HepG2 (cell line): ENCODE results near the gene LGALS4. TPM values are rescaled to one million over a fixed set of nuclear protein-coding genes. Genes with fewer than 3 reads are reported as not detected.
A peak's percentile ranks its signal among the peaks of the same experiment; 100 is the strongest.

Source experiments
- BORCS8-MEF2B ChIP-seq: sonication (generic); formaldehyde crosslinking; IDR thresholded peaks from 2 replicates; pipeline ENCODE4 v1.8.0; 2022; ENCODE audit warnings: mild to moderate bottlenecking, missing genetic modification reagents
- DMAP1 ChIP-seq: IDR thresholded peaks from 2 replicates; pipeline ENCODE4 v1.6.1; 2016
- ERF ChIP-seq: IDR thresholded peaks from 2 replicates; pipeline ENCODE4 v1.6.1; 2018; ENCODE audit warnings: missing biosample characterization, missing genetic modification reagents
- HOXA7 ChIP-seq: sonication (generic); formaldehyde crosslinking; IDR thresholded peaks from 2 replicates; pipeline ENCODE4 v1.8.1; 2022; ENCODE audit warnings: mild to moderate bottlenecking, missing genetic modification reagents, moderate library complexity
- ISX ChIP-seq: sonication (generic); formaldehyde crosslinking; conservative IDR thresholded peaks from 2 replicates; pipeline ENCODE4 v1.5.0; 2020; ENCODE audit warnings: missing genetic modification reagents
- JARID2 ChIP-seq: sonication (generic); formaldehyde crosslinking; IDR thresholded peaks from 2 replicates; pipeline ENCODE4 v1.8.1; 2023; ENCODE audit warnings: missing genetic modification reagents, inconsistent platforms; ENCODE audit not compliant: insufficient replicate concordance
- MIER3 ChIP-seq: IDR thresholded peaks from 2 replicates; pipeline ENCODE4 v1.6.1; 2016; ENCODE audit warnings: missing compliant biosample characterization, borderline replicate concordance
- SOX6 ChIP-seq, 2 experiments: fragments of 450-650 bp in 1 of 2; sonication (generic) in 1 of 2; formaldehyde crosslinking in 1 of 2; IDR thresholded peaks; 2 replicates each; pipeline versions ENCODE4 v1.4.0 to v1.6.1; 2017 to 2020; ENCODE audit warnings: antibody characterized with exemption in 1 of 2, mild to moderate bottlenecking in 1 of 2, missing genetic modification reagents in 1 of 2
- TCF7 ChIP-seq: sonication (generic); IDR thresholded peaks from 2 replicates; pipeline ENCODE4 v1.6.1; 2016; ENCODE audit warnings: antibody characterized with exemption, low read depth
- U2AF1 ChIP-seq: fragments of 200-400 bp; formaldehyde crosslinking; optimal IDR thresholded peaks from 2 replicates; pipeline ENCODE3; 2017; ENCODE audit warnings: mild to moderate bottlenecking, low read depth, low read length
- ZNF136 ChIP-seq: sonication (generic); formaldehyde crosslinking; IDR thresholded peaks from 2 replicates; pipeline ENCODE4 v1.8.1; 2022; ENCODE audit warnings: low read depth, mild to moderate bottlenecking, moderate library complexity, missing genetic modification reagents
- ZNF224 ChIP-seq: sonication (generic); formaldehyde crosslinking; IDR thresholded peaks from 2 replicates; pipeline ENCODE4 v1.5.0; 2020; ENCODE audit warnings: mild to moderate bottlenecking, missing genetic modification reagents
- ZNF557 ChIP-seq: sonication (generic); formaldehyde crosslinking; IDR thresholded peaks from 2 replicates; pipeline ENCODE4 v1.4.0; 2020; ENCODE audit warnings: missing genetic modification reagents
- ZNF616 ChIP-seq: sonication (generic); formaldehyde crosslinking; IDR thresholded peaks from 2 replicates; pipeline ENCODE4 v1.5.0; 2020; ENCODE audit warnings: low read depth, mild to moderate bottlenecking, missing genetic modification reagents
- ZNF781 ChIP-seq: sonication (generic); formaldehyde crosslinking; IDR thresholded peaks from 2 replicates; pipeline ENCODE4 v1.5.1; 2020; ENCODE audit warnings: borderline replicate concordance, mild to moderate bottlenecking, missing genetic modification reagents; ENCODE audit errors: not compliant biosample characterization
- polyA plus RNA-seq, 8 experiments: library from polyadenylated mRNA; depleted of rRNA in 3 of 8; stranded (reverse) in 7 of 8; unstranded in 1 of 8; fragments of >200 nt; fragmentation: Illumina TruSeq in 4 of 8; extraction: Trizol in 4 of 8; gene quantifications; 2 replicates each; pipeline versions ENCODE4 v1.2.1 to v1.2.3, GENCODE V29; 2011 to 2016; ENCODE audit warnings: low read depth in 4 of 8, missing spikeins in 1 of 8, mixed read lengths in 1 of 8; ENCODE audit not compliant: insufficient read depth in 1 of 8
- total RNA-seq, 5 experiments: library from RNA; depleted of rRNA; stranded (reverse); fragments of >200 nt; fragmentation: Illumina TruSeq; extraction: Trizol; gene quantifications; 2 replicates each; pipeline ENCODE4 v1.2.3, GENCODE V29; 2016; ENCODE audit warnings: low read depth in 1 of 5
- TF ChIP-seq, protein P1 (sequence below): sonication (generic); formaldehyde crosslinking; IDR thresholded peaks from 2 replicates; pipeline ENCODE4 v1.5.1; 2020; ENCODE audit warnings: missing genetic modification reagents, mild to moderate bottlenecking, borderline replicate concordance
- TF ChIP-seq, protein P2 (sequence below): sonication (generic); IDR thresholded peaks from 2 replicates; pipeline ENCODE4 v1.6.1; 2016; ENCODE audit warnings: low read depth, borderline replicate concordance
- TF ChIP-seq, protein P3 (sequence below): IDR thresholded peaks from 2 replicates; pipeline ENCODE4 v1.6.1; 2016; ENCODE audit warnings: missing biosample characterization, missing genetic modification reagents, low read depth
- TF ChIP-seq, protein P4 (sequence below): sonication (generic); formaldehyde crosslinking; IDR thresholded peaks from 2 replicates; pipeline ENCODE4 v1.8.1; 2023; ENCODE audit warnings: mild to moderate bottlenecking, moderate library complexity, missing genetic modification reagents
- TF ChIP-seq, protein P5 (sequence below): IDR thresholded peaks from 2 replicates; pipeline ENCODE4 v1.6.1; 2016; ENCODE audit warnings: mild to moderate bottlenecking

The LGALS4 gene
- total and polyA plus RNA-seq, 2 of the 13 experiments (the other 11 are each of a cell fraction or from before 2014, with no cell fraction given), result 0.24 to 0.71 TPM

DNA sequence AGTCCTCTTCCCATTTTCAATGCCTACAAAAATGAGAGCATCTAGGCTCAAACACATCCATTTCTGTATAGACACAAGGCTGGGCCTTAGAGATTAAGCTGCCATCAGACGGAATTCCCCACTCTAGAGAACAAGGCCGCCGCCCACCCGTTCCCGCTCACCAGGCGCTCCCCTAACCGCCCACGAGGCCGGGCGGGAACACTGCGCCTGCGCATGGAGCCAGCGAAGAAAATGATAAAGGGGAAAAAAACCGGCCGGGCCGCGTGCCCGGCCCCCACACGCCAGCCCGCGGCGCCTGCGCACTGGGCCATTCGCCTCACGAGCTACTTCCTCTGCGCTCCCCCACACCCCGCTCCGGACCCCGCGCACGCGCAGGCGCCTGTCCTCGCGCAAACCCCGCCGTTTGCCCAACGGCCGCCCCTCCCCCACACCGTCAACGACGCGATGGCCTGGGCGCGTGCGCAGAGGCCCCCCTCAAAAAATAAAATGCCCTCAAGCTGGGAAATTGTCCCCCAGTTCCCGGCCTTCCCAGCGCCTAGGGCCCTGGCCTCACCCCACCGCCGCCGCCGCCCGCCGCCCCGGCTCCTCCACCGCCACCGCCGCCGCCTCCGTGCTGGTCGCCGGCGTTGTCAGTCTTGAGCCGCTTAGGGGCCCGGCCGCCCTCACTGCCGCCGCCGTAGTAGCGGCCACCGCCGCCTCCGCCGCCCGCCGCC is 36.6 kb upstream of the LGALS4 start (continued):
- TF ChIP-seq ZNF616 (CRISPR knock-in tag), result no peak
- no peak; the same call in 1 of the 2 replicates for TF ChIP-seq ERF (CRISPR knock-in tag)
- TF ChIP-seq, protein P1, sequence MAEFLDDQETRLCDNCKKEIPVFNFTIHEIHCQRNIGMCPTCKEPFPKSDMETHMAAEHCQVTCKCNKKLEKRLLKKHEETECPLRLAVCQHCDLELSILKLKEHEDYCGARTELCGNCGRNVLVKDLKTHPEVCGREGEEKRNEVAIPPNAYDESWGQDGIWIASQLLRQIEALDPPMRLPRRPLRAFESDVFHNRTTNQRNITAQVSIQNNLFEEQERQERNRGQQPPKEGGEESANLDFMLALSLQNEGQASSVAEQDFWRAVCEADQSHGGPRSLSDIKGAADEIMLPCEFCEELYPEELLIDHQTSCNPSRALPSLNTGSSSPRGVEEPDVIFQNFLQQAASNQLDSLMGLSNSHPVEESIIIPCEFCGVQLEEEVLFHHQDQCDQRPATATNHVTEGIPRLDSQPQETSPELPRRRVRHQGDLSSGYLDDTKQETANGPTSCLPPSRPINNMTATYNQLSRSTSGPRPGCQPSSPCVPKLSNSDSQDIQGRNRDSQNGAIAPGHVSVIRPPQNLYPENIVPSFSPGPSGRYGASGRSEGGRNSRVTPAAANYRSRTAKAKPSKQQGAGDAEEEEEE (CRISPR knock-in tag), result no peak
- peak; percentile 26 for TF ChIP-seq ZNF781 (CRISPR knock-in tag)
- 0 out of 2 replicates have a peak, but pooled peaks have one; percentile 71 for TF ChIP-seq ZNF224
- TF ChIP-seq JARID2 (CRISPR knock-in tag), result no peak
- peak; percentile 22 for TF ChIP-seq DMAP1 (CRISPR knock-in tag)
- TF ChIP-seq, protein P2, sequence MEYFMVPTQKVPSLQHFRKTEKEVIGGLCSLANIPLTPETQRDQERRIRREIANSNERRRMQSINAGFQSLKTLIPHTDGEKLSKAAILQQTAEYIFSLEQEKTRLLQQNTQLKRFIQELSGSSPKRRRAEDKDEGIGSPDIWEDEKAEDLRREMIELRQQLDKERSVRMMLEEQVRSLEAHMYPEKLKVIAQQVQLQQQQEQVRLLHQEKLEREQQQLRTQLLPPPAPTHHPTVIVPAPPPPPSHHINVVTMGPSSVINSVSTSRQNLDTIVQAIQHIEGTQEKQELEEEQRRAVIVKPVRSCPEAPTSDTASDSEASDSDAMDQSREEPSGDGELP, result no peak
- no peak for TF ChIP-seq ISX
- peak; percentile 47 for TF ChIP-seq U2AF1
- no peak for TF ChIP-seq BORCS8-MEF2B (CRISPR knock-in tag)
- TF ChIP-seq ZNF136 (CRISPR knock-in tag), result no peak; the same call in 1 of the 2 replicates
- TF ChIP-seq HOXA7 (CRISPR knock-in tag), result no peak
- TF ChIP-seq TCF7, result 0 out of 2 replicates have a peak, but pooled peaks have one; percentile 9
- TF ChIP-seq MIER3 (CRISPR knock-in tag), result no peak
- no peak for TF ChIP-seq ZNF557 (CRISPR knock-in tag)
- TF ChIP-seq, protein P3, sequence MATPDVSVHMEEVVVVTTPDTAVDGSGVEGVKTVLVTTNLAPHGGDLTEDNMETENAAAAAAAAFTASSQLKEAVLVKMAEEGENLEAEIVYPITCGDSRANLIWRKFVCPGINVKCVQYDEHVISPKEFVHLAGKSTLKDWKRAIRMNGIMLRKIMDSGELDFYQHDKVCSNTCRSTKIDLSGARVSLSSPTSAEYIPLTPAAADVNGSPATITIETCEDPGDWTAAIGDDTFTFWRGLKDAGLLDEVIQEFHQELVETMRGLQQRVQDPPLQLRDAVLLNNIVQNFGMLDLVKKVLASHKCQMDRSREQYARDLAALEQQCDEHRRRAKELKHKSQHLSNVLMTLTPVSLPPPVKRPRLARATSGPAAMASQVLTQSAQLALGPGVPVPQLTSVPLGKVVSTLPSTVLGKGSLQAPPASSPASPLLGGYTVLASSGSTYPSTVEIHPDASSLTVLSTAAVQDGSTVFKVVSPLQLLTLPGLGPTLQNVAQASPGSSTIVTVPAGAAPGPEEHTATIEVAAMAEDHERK (CRISPR knock-in tag), result no peak
- TF ChIP-seq, protein P4, sequence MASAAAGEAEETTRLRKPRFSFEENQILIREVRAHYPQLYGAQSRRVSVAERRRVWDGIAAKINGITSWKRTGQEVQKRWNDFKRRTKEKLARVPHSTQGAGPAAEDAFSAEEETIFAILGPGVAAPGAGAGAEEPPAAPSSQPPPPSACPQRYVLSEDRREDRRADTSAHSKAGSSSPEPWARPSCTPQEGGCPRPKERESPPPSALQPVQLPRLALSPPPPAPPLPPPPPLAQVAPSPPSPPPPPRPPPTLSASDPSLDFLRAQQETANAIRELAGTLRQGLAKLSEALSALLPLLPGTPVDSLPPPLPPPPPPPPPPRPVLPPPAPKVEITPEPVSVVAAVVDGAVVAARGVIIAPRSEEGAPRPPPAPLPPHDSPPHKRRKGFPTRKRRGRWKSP (CRISPR knock-in tag), result no peak
- TF ChIP-seq, protein P5, sequence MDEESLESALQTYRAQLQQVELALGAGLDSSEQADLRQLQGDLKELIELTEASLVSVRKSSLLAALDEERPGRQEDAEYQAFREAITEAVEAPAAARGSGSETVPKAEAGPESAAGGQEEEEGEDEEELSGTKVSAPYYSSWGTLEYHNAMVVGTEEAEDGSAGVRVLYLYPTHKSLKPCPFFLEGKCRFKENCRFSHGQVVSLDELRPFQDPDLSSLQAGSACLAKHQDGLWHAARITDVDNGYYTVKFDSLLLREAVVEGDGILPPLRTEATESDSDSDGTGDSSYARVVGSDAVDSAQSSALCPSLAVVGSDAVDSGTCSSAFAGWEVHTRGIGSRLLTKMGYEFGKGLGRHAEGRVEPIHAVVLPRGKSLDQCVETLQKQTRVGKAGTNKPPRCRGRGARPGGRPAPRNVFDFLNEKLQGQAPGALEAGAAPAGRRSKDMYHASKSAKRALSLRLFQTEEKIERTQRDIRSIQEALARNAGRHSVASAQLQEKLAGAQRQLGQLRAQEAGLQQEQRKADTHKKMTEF, result no peak
- no peak for TF ChIP-seq SOX6 (IDR thresholded peaks at IDR 0.05)
- TF ChIP-seq SOX6 (CRISPR knock-in tag; IDR thresholded peaks at IDR 0.05), result no peak; the same call in 1 of the 2 replicates
